ENCODE results near the gene HERC5.
"Not testable (repeated sequence)": the region's sequence is repeated elsewhere in the genome, so short reads cannot be mapped to it uniquely, and the experiment has no call there.

The HERC5 gene

GRCh38 chr4:88456670-88457306, at the start of gene HERC5:
Gene HERC5 (plus strand): TSS chr4:88457119. CDS start chr4:88457270, 151 bp downstream.
- peak; percentile 87 for DNase-seq (ENCODE audit: low read depth)

GRCh38 chr4:88409206-88409605, 47.7 kb upstream of the HERC5 start:
- no peak for DNase-seq (ENCODE audit: low read depth)

- DNase-seq (ENCODE audit: low read depth): no peak
These were observed 47.1 kb upstream of the HERC5 start for GRCh38 chr4:88409789-88410188.

DNA sequence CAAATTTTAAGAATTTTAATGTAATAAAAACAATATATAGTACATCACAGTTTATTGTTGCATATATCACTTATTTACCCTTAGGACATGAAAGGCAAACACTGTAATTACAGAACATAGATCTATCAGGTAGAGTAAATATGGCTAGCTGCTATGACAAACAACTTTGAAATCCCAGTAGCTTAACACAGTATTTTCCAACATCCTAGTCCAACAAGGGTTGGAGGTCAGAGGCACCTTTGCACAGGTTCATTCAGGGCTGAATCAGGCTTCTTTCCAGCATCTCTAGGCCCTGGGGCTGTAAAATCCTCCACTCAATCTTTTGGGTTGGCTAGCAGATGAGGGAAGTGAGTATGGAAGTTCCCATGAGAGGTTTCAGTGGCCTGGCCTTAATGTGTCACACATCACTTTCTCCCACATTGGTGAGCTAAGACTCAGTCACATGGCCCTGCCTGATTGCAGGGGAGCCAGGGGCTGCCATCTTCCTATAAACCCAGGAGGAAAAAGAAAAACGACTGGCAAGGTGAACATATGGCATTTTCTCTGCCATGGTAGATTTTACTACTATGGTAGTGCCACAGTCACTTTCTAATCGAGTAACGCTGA, 45.3 kb upstream of the HERC5 start:
- no peak for DNase-seq (ENCODE audit: low read depth)

GRCh38 chr4:88413801-88414200, 43.1 kb upstream of the HERC5 start:
- DNase-seq (ENCODE audit: low read depth): no peak

- DNase-seq (ENCODE audit: low read depth): no peak
These were observed 42.2 kb upstream of the HERC5 start for GRCh38 chr4:88414755-88415154.

DNA sequence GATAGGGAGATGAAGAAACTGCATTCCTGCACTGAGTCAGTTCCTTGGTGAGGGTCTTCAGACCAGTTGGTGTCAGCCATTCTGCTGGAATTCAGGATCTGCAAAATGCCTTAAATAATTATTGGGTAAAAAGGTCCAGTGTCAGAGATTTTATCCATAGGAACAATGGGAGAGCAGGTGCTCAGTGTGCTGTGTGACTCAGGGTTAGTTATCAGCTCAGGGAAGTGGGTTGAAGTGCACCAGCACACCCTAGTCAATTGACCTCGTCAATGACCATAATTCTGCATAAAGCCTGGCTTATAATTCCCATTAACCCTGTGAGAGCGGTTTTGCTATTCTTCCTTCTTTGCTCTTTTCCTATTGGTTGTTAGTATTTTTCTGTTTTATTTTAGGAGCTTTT, 40.9 kb upstream of the HERC5 start:
- DNase-seq (ENCODE audit: low read depth): no peak

- DNase-seq (ENCODE audit: low read depth): no peak
These were observed 38.5 kb upstream of the HERC5 start for GRCh38 chr4:88418411-88418810.

GRCh38 chr4:88419874-88420273, 37.0 kb upstream of the HERC5 start:
- DNase-seq (ENCODE audit: low read depth): no peak

GRCh38 chr4:88420844-88421243, 36.1 kb upstream of the HERC5 start:
- no peak for DNase-seq (ENCODE audit: low read depth)

- no peak for DNase-seq (ENCODE audit: low read depth)
These were observed 34.5 kb upstream of the HERC5 start for GRCh38 chr4:88422403-88422802.

DNA sequence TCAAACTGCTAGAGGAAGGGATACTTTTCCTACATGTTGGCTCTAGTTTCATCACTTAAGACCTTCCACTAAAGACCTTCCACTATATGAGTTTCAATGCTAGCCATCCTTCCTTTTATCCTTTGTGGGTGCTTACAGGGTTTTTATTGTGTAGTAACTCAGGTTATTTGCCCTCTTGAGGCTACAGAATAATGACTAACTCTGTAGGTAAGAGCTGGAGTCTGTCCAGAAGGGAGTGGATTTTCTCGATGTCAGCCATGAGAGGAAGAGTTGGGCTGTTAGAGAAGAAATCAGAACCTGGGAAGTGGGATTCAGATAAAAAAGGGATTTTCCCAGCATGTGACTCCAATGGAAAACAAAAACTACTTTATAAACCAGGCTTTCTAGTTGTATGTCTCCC, 27.5 kb upstream of the HERC5 start:
- no peak for DNase-seq (ENCODE audit: low read depth)

- no peak for DNase-seq (ENCODE audit: low read depth)
These were observed 20.8 kb upstream of the HERC5 start for GRCh38 chr4:88435987-88436693.

- not testable (repeated sequence) for DNase-seq (ENCODE audit: low read depth)
These were observed 19.0 kb upstream of the HERC5 start for GRCh38 chr4:88437873-88438272.

DNA sequence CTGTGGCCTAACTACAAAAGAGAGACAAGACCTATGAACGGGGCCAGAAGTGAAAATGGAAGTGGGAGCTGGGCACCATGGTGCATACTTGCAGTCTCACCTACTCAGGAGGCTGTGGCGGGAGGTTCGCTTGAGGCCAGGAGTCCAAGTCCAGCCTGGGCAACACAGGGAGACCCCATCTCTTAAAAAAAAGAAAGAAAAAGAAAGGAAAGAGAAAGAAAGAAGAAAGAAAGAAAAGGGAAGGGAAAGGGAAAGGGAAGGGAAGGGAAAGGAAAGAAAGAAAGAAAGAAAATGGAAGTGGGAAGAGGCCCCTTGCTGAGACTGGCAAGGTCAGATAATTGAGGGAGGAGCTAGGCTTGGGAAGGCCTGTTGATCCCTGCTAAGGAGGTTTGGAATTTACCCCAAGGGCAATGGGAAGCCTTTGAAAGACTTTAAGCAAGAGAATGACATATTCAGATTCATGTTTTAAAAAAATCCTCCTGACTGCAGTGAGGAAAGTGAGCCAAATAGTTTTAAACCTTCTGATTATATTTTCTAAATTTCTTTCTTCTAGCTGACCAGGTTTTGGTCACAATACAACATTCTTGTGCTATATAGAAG, 17.7 kb upstream of the HERC5 start:
- no peak for DNase-seq (ENCODE audit: low read depth)

GRCh38 chr4:88440146-88440545, 16.8 kb upstream of the HERC5 start:
- no peak for DNase-seq (ENCODE audit: low read depth)

DNA sequence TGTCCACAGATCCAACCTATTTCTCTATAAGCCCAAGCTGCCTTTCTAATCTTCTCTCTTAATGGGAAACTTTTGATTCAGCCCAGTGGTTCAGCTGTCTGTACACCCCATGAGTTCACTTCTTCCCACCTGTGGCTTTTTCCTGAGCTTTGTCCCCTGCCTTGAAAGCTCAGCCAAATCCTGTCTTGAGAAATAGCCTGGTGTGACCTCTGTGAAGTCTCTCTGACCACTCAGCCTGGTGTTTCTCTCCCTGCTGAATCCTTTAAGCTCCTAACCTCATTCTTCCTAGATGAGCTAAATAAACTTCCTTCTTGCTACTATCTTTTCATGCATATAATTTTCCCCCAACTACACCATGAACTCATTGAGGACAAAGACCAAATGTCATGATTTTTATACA, 15.2 kb upstream of the HERC5 start:
- no peak for DNase-seq (ENCODE audit: low read depth)

DNA sequence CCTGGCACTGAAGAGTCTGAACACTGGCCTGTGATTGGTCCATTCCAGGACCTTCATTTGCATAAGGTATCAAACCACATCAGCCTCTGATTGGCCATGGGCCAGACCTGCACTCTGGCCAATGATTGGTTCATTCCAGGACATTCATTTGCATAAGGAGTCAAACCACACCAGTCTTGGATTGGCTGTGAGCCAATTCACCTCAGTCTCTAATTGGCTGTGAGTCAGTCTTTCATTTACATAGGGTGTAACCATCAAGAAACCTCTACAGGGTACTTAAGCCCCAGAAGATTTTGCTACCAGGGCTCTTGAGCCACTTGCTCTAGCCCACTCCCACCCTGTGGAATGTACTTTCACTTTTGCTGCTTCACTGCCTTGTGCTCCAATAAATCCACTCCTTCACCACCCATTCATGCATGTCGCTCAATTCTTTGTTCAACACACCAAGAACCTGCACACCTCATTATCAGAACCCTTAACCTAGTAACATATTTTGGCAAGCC, 14.2 kb upstream of the HERC5 start:
- DNase-seq (ENCODE audit: low read depth): no peak

DNA sequence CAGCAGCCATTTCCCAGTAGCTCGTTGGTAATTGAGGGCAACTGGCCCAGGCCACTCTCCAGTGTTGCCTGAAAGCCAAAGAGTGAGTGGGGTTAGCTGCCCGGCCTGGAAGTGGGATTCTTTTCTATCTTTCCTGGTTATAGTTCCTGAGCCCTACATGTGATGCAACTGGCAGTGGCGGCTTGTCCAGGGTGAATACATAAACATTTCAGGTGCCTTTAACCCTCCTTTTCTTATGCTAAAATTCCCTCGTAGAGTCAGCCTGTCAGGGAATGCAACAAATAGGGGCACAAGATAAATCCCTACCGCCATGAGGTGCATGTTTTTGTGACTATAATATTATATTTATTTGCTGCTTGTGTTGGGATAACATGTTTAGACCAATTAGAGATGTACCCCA, 13.4 kb upstream of the HERC5 start:
- no peak for DNase-seq (ENCODE audit: low read depth)

DNA sequence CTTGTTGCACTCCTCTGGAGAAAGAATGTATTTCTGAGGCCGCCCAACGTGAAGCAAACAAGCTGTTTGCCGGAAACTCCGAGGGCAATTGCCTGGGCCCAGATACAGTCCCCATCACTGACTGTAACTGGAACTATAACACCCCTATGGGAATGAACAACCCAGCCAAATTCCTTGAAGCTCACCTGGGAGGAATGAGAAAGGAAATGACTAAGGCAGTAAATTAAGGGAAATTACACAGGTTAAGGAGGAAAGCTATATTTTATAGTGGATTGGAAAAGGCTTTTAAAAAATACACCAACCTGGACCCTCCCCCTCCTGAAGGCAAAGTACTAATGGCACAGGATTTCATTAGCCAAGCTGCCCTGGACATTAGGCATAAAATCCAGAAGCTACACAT, 11.7 kb upstream of the HERC5 start:
- DNase-seq (ENCODE audit: low read depth): no peak

GRCh38 chr4:88446124-88446523, 10.8 kb upstream of the HERC5 start:
- DNase-seq (ENCODE audit: low read depth): no peak

DNA sequence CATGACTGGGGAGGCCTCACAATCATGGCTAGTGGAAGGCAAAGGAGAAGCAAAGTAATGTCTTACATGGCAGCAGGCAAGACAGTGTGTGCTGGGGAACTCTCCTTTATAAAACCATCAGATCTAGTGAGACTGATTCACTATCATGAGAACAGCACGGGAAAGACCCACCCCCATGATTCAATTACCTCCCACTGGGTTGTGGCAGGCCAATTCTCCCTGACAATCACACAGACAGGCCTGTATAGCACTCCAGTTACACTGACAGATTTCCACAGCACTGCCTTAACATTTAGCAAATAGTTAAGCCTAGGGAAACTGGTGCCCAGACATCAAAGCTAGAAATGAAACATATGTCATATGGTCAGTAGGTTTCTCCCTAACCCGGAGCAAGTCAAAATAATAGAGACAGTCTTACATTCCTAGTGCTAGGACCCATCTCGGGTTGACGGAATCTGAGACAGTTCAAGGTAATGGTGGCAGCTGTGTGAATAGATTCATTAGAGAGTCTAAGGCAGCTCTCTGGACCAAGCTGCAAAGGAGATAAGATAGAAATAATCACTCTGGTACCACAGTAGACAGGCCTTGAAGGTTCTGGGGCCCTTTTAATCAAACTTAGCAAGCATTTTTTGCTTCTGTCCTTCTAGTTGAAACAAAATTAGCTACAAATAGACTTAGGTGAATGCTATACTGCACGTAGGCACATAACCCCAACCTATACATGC, 9.4 kb upstream of the HERC5 start:
- DNase-seq (ENCODE audit: low read depth): no peak

Measured in stimulated activated CD4-positive, alpha-beta T cell treated with anti-CD3 and anti-CD28 coated beads, Interleukin-2, amount 100 ng/mL, for 4 hours (primary cell).